Naive B cell (primary cell): ENCODE data around the gene ODR4. TPM values are rescaled to one million over a fixed set of nuclear protein-coding genes. Genes with fewer than 3 reads are reported as not detected.

Source experiments
- polyA plus RNA-seq, 6 donors: library from polyadenylated mRNA; unstranded; fragments of 300-500 nt; fragmentation: Illumina TruSeq; gene quantifications; one replicate each; pipeline ENCODE4 v1.2.3, GENCODE V29; 2021; ENCODE audit warnings: low read depth in 6 of 6

The ODR4 gene
- polyA plus RNA-seq, 6 donors from 2014 or later, result 6.9 to 10.6 (median 7.7) TPM

Other genes starting within 250 kb of the ODR4 start
- gene PRG4, start 79.6 kb upstream of the ODR4 start, polyA plus RNA-seq, result not detected
- gene TPR, start 585 bp upstream of the ODR4 start, polyA plus RNA-seq, result 10 to 100 TPM in 5 of 6 donors, 1 to 10 TPM in 1; 5.2 to 60.0 (median 21.4) TPM
- not detected for gene PDC, start 85.3 kb downstream of the ODR4 start, polyA plus RNA-seq